Measurements from ENCODE around the gene ATP9A.
"Not testable (repeated sequence)": the region's sequence is repeated elsewhere in the genome, so short reads cannot be mapped to it uniquely, and the experiment has no call there.

The ATP9A gene

GRCh38 chr20:51574248-51575033, 193.7 kb downstream of the ATP9A start:
- no peak for DNase-seq (ENCODE audit: low spot score)

GRCh38 chr20:51573576-51574243, 194.5 kb downstream of the ATP9A start:
- DNase-seq (ENCODE audit: low spot score) = no peak

GRCh38 chr20:51571460-51571794, 196.8 kb downstream of the ATP9A start:
- DNase-seq (ENCODE audit: low spot score) = no peak

- DNase-seq (ENCODE audit: low spot score) = no peak
These were observed 197.3 kb downstream of the ATP9A start for GRCh38 chr20:51570739-51571459.

GRCh38 chr20:51569815-51570738, 198.1 kb downstream of the ATP9A start:
- no peak for DNase-seq (ENCODE audit: low spot score)

GRCh38 chr20:51568533-51568932, 199.7 kb downstream of the ATP9A start:
- not testable (repeated sequence) for DNase-seq (ENCODE audit: low spot score)

GRCh38 chr20:51567622-51568021, 200.6 kb downstream of the ATP9A start:
- DNase-seq (ENCODE audit: low spot score) = no peak

- no peak for DNase-seq (ENCODE audit: low spot score)
These were observed 201.6 kb downstream of the ATP9A start for GRCh38 chr20:51566594-51566993.

- DNase-seq (ENCODE audit: low spot score) = no peak
These were observed 202.7 kb downstream of the ATP9A start for GRCh38 chr20:51565298-51566144.

GRCh38 chr20:51563486-51564332, 204.5 kb downstream of the ATP9A start:
- no peak for DNase-seq (ENCODE audit: low spot score)

- no peak for DNase-seq (ENCODE audit: low spot score)
These were observed 205.1 kb downstream of the ATP9A start for GRCh38 chr20:51563174-51563485.

- peak; percentile 70 for DNase-seq (ENCODE audit: low spot score)
These were observed 205.6 kb downstream of the ATP9A start for GRCh38 chr20:51562332-51563173.

GRCh38 chr20:51562027-51562331, 206.2 kb downstream of the ATP9A start:
- no peak for DNase-seq (ENCODE audit: low spot score)

- DNase-seq (ENCODE audit: low spot score) = no peak
These were observed 207.5 kb downstream of the ATP9A start for GRCh38 chr20:51560550-51561307.

GRCh38 chr20:51560042-51560441, 208.1 kb downstream of the ATP9A start:
- no peak for DNase-seq (ENCODE audit: low spot score)

- no peak for DNase-seq (ENCODE audit: low spot score)
These were observed 213.5 kb downstream of the ATP9A start for GRCh38 chr20:51554538-51555165.

- DNase-seq (ENCODE audit: low spot score) = no peak
These were observed 214.2 kb downstream of the ATP9A start for GRCh38 chr20:51553897-51554486.

GRCh38 chr20:51551186-51551585, 217.0 kb downstream of the ATP9A start:
- no peak for DNase-seq (ENCODE audit: low spot score)

All from D341Med (cell line).